Measurements from ENCODE around the gene ETV2.
A peak's percentile ranks its signal among the peaks of the same experiment; 100 is the strongest.
"Not testable (repeated sequence)": the region's sequence is repeated elsewhere in the genome, so short reads cannot be mapped to it uniquely, and the experiment has no call there.

The ETV2 gene

GRCh38 chr19:35661995-35662340, 20.4 kb downstream of the ETV2 start:
- DNase-seq: no peak

GRCh38 chr19:35663981-35664380, 22.4 kb downstream of the ETV2 start:
- no peak for DNase-seq

- no peak for DNase-seq
Measured at GRCh38 chr19:35665157-35665556, 23.6 kb downstream of the ETV2 start.

GRCh38 chr19:35665604-35666003, 24.1 kb downstream of the ETV2 start:
- no peak for DNase-seq

GRCh38 chr19:35666251-35666913, 24.8 kb downstream of the ETV2 start, which contains the start of gene UPK1A:
UPK1A (plus strand) TSS chr19:35666517; CDS start chr19:35666813, 296 bp downstream.
- no peak for DNase-seq

GRCh38 chr19:35669566-35669965, 28.0 kb downstream of the ETV2 start:
- no peak for DNase-seq

GRCh38 chr19:35669974-35670373, 28.4 kb downstream of the ETV2 start:
- no peak for DNase-seq

GRCh38 chr19:35670686-35671085, 29.1 kb downstream of the ETV2 start:
- no peak for DNase-seq

GRCh38 chr19:35671818-35672217, 30.3 kb downstream of the ETV2 start:
- DNase-seq: no peak

GRCh38 chr19:35673121-35673804, 31.7 kb downstream of the ETV2 start:
- DNase-seq: peak; percentile 51

GRCh38 chr19:35675589-35676140, 34.1 kb downstream of the ETV2 start:
- DNase-seq: no peak

- no peak for DNase-seq
Measured at GRCh38 chr19:35689836-35690235, 48.3 kb downstream of the ETV2 start.

- not testable (repeated sequence) for DNase-seq
Measured at GRCh38 chr19:35691106-35691505, 49.6 kb downstream of the ETV2 start.

- no peak for DNase-seq
Measured at GRCh38 chr19:35692010-35692409, 50.5 kb downstream of the ETV2 start.

- no peak for DNase-seq
Measured at GRCh38 chr19:35693422-35693821, 51.9 kb downstream of the ETV2 start.

- peak; percentile 87 for DNase-seq
Measured at GRCh38 chr19:35693835-35694599, 52.5 kb downstream of the ETV2 start.

Measured in stimulated activated naive CD4-positive, alpha-beta T cell treated with Interleukin-2 at 50 U/mL for 16 hours (primary cell).